HL-60 (cell line): ENCODE data around the gene PIGZ.

Experiments used
- CTCF ChIP-seq: IDR thresholded peaks from one replicate; pipeline ENCODE4 v1.5.1; 2011; ENCODE audit warnings: low read length, control low read depth, inconsistent platforms; ENCODE audit not compliant: insufficient read depth
- POLR2AphosphoS5 ChIP-seq: IDR thresholded peaks from 2 replicates; pipeline ENCODE4 v1.6.1; 2012; ENCODE audit warnings: low read depth
- REST ChIP-seq: IDR thresholded peaks from 2 replicates; pipeline ENCODE4 v1.6.1; 2012; ENCODE audit warnings: low read depth; ENCODE audit not compliant: insufficient replicate concordance
- SPI1 ChIP-seq: IDR thresholded peaks from 2 replicates; pipeline ENCODE4 v1.6.1; 2012; ENCODE audit warnings: low read depth, mild to moderate bottlenecking, borderline replicate concordance

DNA sequence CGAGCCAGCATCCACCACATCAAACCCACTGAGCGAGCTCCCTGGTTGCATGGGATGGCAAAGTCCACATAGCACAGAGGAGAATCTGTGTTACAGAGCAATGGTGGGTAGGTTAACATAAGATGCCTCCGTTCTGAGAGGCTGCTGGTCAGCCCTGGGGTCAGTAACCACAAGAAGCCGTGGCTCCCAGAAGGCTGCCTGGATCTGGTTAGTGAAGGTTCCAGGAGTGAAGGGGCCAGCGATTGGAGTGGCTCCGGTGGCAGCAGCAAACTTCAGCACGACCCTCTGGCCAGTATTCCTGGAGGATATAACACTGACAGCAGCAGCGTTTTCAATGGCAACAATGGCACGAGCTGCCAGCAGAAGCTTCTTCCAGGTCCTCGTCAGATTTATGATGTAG lies 18.4 kb upstream of the PIGZ start:
- TF ChIP-seq CTCF (no peak), REST (no peak), SPI1 (no peak), POLR2AphosphoS5 (no peak)
